ENCODE results near the gene MUC6.
A peak's percentile ranks its signal among the peaks of the same experiment; 100 is the strongest.

Gene MUC6

DNA sequence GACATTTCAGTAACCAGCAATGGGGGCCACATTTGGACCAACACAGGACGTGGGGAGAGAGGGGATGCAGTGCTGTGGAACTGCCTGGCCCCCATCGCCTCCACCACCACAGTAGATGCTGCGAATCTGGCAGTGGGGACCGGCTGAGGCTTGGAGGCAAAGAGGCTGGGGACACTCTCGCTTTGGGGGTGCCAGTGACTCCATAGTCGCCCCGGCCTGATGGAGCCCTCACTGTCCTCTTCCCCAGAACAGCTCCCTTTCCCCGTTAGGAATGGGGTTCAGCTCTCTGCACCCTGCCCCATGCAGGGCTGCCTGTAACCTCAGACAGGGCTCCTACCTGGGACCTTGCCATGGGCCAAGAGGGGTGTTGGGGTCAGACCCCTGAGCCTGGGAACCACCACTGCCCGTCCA is 36.3 kb upstream of the MUC6 start:
- no peak for DNase-seq

DNA sequence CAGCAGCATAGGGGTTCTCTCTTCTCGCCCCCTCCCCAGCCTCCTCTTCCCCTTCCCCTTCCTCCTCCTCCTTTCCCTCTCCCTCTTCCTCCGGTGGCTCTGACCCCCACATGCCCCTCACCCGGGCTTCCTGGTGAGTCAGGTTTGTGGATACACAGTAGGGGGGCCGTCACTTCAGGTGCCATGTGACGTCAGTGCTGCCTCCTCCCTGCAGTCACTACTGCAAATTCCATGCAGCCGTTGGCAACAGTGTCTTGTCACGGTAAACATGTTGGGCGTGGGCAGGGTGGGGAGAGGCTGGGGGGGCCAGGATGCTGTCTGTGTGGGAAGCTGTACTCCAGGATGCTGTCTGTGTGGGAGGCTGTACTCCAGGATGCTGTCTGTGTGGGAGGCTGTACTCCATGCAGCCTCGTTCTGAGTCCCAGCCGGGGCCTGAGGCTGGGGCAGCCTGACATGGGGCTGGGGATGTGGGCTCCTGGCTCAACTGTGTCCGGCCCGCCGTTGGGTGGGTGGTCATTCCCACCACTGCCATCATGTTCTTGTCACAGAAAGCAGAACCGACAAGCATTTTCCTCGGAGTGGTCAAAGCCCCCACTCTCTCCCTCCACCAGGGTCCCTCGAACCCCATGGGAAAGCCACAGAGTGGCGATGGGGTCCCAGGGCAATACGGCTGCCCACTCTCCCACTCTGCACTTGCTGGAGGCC is 35.8 kb upstream of the MUC6 start:
- no peak for DNase-seq

DNA sequence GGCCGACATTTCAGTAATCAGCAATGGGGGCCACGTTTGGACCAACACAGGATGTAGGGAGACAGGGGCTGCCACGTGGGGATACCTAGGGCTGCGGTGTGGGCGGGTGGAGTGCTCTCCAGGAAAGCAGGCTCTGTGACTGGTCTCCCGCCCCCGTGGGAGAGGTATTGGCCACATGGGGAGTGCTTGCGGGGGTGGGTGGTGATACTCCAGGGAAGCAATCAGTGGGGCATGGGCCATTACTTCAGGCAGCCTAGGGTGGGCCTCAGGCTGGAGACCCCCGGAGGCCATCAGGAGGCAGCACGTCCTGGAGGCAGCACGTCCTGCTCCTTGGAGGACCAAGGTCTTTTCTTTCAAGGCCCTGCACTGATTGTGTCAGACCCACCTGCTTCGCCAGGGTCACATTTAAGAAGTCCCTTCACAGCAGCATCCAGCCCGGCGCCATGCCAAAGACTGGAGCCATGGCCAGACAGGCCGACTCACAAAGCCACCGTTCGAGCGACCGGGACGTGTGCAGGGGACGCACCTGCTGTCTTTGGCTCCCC is 35.1 kb upstream of the MUC6 start:
- no peak for DNase-seq

DNA sequence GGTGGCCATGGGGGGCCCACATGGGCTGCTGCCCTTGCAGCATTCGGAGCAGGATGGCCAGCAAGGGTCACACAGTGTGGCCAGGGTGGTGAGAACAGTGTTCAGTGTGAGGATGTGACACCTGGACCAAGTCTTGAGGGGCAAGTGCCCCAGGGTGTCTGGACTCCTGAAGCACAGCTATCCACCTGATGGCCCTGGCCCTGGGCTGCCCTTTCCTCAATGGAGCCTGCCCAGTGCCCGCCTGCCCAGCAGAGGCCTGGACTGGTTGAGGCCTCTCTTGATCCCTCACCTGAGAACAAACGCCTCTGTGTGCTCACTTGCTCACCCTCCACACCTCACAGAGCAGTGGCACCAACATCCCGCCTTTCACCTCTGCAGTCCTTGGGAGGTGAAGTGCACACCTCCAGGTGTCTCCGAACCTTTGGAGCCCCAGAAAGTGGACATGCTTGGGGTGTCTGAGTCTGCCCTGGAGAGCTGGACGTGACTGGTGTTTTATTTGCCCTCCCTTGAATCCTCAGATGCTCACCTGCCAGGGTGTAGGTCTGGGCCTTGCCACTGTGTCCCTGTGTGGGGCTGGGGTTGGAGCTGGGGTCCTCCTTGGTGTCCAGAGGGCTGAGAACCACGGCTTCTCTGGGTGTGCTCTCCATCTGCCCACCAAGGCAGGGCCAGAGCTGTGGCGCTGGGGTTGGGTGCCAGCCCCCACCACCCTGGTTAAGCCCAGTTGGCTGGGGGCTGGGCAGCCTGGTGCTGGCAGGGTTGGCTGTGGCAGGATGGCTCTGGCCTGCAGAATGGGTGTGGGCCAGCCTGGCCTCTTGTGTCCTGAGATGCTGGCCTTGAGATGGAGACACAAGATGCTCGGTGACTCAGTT is 34.3 kb upstream of the MUC6 start:
- DNase-seq, result no peak

DNA sequence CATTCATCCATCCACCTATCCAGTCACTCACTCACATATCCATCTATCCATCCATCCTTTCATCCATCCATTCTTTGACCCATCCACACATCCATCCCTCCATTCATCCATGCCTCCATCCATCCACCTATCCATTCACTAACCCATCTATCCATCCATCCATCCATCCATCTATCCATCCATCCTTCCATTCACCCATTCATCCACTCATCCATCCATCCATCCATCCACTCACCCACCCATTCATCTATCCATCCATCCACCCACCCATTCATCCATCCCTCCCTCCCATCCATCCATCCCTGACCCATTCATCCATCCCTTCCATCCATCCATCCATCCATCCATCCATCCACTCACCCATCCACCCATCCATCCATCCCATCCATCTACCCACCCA is 33.2 kb upstream of the MUC6 start:
- no peak for DNase-seq

DNA sequence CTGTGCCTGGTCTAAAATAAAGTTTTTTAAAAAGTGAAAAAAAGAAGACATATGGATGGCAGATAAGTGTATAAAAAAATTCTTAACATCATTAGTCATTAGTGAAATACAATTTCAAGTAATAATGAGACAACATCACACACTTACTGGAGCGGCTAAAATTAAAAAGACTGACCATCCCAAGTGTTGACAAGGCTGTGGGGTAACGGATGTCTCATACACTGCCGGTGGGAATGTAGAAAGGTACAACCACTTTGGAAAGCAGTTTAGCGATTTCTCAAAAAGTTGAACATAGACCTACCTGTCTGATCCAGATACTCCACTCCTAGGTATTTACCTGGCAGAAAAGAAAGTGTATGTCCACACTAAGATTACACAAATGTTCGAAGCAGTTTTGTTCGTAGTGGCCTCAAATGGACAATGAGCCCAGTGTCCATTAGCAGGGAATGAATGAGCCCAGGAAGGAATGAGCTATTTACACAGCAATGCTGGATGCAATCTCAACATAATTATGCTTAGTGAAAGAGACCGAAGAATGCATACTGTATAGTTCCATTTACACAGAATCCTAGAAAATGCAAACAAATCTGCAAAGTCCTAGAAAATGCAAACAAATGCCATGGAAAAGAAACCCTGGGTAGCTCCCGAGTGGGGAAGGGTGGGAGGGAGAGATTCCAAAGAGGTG is 31.4 kb upstream of the MUC6 start:
- no peak for DNase-seq

DNA sequence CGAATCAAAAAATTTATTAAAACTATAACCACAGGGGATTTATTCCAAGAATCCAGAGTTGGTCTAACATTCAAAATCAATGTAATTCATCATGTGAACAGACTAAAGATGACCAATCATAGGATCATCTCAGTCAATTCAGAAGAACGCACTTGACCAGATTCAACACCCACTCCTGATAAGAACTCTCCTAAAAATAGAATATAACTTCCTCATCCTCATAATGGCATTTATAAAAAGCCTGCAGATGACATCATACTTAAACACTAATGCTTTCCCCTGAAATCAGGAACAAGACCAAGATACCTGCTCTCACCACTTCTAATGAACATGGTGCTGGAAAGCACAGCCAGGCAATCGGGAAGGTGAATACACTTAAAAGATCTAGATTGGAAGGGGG is 27.6 kb upstream of the MUC6 start:
- no peak for DNase-seq

DNA sequence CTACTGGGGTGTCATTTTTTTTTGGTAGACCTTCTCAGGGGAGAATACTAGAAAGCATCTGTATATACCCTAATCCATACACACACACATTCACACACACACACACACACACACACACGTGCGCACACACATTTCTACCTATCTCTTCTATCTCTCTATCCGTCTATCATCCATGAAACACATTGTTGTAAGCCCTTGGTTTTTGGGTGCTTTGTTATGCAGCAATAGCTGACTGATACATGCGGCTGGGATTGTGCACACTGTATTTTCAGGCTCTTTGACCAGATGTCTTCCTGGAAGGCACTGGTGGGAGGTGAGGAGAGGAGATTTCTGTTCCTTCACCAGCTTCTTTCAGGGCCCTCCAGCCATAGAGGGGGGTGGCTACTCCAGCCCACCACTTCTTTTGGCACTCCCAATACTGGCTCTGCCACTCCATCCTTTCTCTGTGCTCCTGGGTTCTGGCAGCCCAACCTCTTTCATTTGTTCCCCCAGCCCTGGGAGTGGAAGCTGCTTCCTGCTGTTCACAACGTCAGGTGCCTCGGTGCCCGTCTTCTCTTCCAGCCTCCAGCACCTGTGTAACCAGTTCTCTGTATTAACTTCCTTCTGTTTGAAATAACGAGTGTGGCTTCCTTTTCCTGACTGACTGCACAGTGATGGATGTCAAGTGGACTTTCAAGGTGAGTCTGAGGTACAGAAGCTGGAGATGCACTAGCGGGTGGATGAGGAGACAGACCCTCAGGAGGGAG is 25.7 kb upstream of the MUC6 start:
- DNase-seq, result no peak

DNA sequence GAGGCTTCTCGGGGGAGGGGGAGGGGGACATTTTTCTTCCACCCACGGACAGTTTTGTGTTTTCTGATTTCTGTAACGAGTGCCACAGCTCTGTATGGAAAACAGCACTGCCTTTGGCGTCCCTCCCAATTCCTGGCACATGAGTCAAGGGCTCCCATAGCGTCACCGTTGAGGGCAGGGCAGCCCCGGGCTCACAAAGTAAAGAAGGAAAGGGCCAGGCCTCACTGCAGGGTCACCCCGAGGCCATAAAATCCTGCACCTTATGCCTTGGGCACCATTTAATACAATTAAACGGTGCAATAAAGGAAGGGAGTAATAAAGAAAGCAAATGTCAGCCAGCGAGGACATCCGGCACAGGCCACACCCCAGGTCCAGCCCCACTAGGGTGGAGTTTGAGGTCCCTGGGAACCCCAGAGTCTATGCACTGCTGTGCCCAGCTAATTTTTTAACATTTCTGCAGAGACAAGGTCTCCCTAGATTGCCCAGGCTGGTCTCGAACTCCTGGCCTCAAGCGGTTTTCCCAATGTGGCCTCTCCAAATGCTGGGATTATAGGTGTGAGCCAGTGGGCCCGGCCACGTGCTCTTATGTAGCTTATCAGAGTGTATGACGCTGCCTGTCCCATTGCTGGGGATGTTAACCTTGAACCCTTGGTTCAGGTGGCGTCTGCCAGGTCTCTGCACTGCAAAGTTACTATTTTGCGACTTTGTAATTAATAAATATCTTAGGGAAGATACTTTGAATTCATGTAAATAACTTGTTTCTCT is 24.5 kb upstream of the MUC6 start:
- peak; percentile 49 for DNase-seq

DNA sequence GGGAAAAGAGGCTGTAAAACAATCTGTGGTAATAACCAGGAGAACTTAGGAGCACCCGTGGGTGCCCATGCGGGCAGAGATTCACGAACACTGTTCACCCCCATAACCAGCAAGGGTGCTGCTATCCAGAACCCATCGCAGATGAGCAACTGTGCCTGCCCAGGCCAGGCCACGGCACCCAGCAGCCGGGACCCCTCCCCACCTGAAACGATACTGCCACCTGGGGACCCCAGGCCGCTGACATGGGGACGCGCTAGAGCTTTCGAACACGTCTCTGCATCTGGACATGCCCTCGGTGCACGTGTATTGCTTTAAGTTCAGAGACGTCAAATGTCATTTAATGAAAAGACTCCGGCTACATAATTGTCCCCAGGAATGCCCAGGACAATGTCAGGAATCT is 23.9 kb upstream of the MUC6 start:
- no peak for DNase-seq

DNA sequence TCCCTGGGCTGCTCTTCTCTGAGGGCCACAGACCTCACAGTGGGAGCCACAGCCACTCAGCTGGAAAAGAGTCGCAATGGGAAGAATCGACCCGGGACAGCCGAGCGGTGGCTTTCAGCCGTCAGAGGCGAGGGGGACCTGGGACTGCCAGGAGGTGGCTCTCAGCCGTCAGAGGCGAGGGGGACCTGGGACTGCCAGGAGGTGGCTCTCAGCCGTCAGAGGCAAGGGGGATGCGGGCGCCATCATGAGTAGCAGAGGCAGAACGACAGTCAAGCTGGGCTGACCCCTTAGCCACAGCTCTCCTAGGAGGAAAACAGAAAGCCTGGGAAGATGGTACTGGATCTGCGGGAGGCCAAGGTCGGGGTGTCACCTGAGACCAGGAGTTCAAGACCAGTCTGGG is 23.2 kb upstream of the MUC6 start:
- no peak for DNase-seq

DNA sequence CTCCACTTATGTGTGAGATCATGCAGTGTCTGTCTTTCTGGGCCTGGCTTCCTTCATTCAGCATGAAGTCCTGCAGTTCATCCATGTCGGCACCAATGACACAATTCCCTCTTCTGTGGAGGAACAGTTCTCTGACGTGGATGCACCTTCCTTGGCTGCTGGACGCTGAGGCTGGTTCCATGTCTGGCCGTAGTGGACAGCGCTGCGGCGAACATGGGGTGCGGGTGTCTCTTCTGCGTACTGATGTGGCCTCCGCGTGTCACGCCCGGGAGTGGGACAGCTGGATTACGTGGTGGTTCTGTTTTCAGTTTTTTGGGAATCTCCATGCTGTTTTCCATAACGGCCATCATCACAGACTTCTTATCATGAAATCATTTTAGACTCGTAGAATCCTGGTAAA is 21.3 kb upstream of the MUC6 start:
- DNase-seq, result no peak

DNA sequence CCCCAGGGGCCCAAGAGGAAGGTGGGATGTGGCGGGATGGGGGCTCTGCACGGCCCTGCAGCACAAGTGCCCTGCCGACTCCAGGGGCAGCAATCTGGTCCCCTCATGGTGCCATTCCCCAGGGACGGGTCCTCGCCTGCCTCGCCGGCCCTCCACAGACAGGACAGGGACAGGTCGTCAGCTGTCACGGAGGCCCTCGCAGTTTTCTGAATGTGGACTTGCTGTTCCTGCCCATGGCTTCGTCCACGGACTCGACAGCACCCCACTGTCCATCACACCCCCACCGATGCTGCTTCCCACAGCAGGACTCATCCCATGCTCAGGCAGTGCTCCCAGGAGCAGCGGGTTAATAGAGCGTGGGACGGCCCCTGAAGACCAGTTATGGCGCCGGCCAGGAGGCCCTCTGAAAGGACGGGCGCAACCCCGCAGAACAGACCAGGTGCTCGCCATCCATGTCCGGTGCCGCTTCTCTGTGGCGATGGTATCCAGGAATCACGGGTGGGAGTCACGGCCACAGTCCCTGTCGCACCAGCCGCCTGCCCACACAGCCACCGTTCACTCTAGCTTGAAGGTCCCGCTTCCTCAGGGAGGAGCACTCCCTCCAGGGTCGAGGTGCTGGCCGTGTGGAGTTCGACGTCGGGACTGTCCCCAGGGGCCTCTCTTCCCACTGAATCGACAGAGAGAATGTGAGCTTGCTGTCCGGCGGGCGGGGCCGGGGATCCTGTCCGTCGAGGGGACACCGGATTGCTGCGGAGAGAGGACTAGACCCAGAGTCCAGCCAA is 19.7 kb upstream of the MUC6 start:
- DNase-seq, result no peak

DNA sequence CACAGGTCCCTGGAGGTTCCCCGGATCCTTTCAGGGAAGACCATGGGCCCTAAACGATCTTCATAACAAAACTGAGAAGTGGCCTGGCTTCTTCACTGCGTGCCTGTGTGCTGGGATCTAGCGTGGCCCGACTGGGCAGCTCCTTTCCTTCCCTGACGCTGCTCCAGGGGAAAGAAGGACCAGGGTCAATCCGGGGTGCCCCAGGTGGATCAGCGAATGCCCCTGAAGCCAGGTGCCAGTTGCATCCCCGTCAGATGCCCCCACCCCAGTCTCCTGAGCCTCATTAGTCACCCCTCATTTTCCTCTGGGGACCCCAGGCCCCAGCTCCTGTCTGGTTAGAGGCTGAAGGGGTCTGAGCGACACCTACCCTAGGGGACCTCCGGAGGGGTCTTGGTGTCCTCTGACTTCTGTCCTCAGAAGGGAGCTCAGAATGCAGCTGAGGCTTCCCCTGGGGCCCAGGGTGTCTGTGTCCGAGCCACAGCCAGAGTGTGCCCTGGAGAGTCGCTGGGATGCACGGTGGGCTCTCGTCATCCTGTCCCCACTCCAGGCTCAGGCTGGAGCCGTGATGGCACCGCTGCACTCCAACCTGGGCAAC is 18.7 kb upstream of the MUC6 start:
- DNase-seq, result no peak

DNA sequence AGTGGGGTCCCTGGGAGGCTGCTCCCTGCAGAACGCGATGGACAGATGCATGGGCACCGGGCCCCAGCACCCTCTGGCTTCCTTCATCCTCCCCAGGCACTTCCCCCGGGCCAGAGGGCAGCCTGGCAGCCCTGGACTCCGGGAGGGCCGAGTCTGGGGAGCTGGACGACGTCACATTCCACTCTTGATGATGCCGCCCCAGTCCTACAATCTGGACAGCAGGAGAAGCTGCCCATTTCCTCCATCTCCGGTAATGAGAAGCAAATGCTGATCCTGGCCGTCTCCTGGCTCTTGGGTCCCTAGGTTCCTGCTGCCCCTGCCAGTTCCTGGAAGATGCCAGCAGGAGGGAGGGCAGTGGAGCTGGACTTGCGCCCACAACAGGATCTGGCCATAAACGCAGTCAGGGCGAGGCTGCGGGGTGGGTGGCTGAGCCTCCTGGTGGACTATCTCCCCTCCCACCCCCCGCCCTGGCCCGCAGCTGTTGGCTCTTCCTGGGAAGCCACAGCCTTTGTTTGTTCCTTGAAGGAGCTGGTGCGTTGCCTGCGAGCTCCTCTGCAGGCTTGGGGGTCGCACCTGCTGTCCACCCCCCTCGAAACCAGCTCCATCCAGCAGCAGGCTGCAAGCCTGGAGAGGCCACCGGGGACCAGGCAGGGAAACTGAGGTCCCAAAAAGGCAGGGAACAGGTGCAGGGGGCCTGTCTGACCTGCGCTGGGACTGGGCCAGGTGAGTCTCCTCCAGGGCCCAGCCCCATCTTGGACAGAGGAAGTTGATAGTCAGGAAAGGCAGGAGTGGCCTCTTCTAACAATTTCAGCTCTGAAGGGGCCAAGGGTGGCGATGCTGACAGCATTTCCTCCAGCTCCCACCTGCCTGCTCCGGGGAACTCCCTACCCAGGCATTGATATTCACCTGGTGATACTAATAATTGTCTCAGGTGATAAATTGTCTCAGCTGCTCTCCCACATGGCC is 17.9 kb upstream of the MUC6 start:
- DNase-seq, result no peak

DNA sequence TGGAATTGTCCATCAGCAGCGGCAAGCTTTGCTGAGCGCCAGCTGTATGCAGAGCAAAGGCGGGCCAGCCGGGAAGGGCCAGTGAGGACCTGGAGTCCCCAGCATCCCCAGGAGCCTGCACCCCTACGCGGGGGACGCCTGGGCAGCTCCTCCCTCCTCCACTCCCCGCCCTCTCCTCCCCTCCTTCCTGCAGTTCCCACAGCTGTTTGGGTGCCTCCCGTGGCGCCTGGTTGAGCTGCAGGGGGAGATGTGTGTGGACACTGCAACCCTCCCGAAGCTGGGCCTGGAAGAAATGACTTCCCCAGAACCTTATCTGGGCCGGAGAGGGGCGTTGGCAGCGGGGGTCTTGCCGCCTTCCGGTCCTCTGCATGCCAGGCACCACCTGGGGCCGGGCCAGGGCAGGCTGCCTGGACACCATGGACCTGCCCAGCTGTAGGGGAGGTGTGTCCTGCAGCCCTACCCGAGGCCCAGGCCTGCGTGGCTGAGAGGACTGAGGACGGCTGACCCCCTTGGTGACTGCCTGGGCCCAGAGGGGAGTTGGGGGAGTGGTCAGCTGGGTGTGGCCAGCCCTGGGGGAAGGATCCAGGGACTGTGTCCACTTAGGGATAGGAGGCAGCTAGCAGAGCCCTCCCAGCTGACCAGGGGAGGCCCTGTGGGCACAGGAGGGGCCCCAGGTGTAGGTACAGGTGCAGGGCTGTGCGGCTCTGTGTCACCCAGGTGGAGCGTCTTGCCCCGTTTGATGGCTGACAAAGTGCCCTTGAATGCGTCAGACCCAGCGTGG is 16.8 kb upstream of the MUC6 start:
- DNase-seq, result peak; percentile 3

DNA sequence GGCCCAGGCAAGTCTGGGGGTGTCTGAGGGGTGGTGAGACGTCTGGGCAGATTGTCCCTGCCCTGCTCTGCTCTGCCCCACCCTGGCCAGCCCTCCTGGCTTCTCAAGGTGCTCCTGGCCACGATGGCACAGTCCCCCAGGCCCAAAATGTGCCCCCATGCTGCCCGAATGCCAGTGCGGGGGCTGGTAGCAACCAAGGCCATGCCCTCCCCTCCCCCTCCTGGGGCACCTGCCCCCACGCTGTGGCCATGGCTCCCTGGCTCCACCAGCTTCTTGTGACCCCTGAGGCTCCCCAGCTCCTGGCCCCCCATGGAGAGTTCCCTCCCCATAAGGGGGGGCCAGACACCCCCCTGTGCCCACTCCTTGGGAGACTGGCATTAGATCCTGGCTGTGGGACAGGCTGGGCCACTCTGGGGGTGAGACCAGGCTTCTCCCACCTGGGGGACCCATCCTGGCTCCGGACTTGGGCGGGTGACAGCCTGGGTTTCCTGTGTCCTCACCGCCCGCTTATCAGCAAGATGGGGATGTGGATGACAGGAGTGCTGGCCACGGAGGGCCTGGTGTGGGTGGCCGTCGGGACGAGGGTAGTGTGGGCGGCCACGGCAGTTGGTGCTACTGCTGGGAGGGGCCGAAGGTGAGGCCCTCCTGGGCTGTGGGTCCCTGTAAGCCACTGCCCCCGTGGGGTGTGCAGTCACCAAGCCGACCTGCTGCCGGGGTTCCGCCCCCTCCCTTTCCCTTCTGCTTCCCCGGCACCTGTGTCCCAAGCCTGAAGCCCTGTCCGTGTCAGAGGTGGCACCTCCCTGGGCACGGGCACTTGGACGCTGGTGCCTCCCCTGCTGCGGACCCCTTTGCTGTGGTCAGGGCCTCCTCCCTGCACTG is 15.9 kb upstream of the MUC6 start:
- no peak for DNase-seq

All from HCEC 1CT (cell line).